Measurements from ENCODE around the gene CFL2.
"Not testable (repeated sequence)": the region's sequence is repeated elsewhere in the genome, so short reads cannot be mapped to it uniquely, and the experiment has no call there.

CFL2 gene

DNA sequence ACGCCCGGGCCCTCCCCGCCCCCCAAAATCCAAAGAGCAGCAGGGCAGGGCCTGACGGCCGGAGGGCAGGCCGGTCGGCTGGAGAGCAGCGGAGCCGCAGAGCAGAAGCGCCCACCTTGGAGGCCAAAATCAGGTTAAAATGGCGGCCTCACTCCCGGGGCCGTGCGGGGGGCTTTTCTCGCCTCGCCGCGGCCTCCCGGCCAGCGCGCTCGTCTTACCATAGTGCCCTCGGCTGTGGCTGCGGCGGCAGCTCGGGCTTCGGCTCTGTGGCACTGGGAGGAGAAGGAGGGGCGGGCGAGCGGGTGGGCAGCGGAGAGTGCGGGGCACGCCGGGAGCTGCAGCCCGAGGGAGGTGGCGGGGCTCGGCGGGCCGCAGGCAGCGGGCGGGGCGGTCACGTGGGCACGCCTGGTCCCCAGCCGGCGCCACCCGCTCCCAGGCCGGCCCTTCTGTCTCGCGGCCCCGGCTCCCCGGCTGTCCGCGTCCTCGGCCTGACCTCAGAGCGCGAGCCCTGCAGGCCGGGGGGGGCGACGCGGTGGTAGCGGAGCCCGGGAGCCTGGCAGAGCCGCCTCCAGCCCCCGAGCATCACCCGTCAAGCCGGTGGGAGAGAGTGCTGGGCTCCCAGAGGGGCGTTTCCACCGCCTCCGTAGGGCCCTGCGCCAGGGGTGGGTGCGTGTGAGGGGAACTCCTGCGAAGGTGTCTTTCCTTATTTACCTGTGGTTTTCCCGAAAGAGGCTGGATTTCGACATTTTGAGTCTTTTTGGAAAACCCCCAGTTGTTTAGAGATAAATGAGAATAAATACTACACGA is at the start of gene CFL2:
TSS of gene CFL2 (minus strand) at position 274 of the 807 bp plus-strand sequence. CDS start at position 221, 53 bp downstream.
- peak; percentile 70 for DNase-seq

DNA sequence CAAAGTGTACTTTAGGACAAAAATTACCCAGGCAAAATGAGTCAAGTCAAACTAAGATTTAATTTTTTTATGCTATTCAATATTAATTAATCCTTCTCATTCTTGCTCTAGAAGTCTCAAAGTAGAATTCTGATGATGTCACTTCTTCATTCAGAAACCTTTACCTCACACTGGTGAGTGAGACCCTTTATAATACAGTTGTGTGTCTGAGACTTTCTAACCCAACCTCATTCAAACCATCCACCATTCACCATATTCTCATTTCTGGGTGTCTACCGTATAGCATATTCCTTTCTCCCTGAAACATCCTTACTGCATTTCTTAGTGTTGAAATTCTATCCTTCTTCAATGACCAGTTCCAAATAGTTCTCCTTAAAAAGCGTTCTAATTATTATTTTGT is 40.8 kb upstream of the CFL2 start:
- DNase-seq, result no peak

DNA sequence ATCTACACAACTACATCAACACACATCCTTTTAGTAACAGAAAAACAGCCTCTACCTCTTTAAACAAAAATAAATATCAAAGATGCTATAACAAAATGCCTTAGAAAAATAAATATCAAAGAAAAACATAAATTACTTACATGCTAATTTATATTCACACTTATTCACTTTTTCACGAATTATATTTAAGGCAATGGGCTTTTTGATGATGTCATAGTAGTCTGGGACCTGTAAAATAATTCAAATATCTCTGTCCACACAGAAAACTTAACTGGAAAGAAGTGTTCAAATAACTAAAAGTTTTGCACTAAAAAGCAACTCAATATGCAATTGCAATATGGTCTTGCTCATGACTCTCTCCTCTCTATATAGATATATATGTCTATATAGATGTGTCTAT is 40.3 kb upstream of the CFL2 start:
- DNase-seq, result no peak

DNA sequence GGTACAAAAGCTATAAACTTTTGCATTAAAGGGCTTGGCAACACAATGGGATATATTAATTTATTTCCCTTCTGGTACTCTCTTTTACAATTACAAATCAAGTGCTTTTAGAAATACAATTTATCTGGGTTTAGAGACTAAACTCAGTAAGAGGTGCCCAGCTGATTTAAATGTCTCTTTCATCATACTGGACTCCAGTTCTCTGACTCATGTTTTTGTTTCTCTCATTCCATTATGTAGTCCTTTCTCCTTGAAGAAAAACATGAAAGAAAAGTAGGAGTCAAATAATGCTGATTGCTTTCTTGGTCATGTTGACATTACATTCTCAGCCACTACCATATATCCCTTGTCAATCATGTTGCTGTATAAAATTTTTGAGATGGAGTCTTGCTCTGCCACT is 36.3 kb upstream of the CFL2 start:
- peak; percentile 58 for DNase-seq

DNA sequence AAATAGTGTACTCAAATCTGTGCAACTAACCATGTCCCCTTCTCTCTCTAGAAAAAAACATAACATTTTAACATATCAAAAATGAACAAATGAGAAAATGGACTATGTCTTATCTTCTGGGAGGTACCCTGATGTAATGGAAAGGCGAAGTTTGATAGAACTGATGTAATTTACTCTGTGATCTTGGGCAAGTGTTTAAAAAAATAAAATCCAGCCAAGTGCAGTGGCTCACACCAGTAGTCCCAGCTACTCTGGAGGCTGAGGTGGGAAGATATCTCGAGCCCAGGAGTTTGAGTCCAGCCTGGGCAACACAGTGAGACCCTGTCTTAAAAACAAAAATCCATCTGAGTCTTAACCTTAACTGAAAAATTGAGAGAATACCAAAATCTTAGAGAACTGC is 35.8 kb upstream of the CFL2 start:
- no peak for DNase-seq

DNA sequence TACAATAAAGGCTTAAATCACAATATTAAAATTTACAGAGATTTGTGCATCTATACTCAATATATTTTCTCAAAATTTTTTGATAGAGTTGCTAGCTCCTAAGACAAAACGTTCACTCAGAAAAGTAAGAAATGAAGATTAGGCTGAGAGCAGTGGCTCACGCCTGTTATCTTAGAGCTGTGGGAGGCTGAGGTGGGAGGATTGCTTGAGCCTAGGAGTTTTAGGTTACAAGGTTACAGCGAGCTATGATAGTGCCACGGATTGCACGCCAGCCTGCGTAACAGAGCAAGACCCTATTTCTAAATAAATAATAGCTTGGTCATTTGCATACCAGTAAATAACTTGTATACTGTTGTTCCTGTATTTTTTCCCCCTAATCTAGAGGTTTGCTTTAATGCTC is 35.0 kb upstream of the CFL2 start:
- DNase-seq, result no peak

DNA sequence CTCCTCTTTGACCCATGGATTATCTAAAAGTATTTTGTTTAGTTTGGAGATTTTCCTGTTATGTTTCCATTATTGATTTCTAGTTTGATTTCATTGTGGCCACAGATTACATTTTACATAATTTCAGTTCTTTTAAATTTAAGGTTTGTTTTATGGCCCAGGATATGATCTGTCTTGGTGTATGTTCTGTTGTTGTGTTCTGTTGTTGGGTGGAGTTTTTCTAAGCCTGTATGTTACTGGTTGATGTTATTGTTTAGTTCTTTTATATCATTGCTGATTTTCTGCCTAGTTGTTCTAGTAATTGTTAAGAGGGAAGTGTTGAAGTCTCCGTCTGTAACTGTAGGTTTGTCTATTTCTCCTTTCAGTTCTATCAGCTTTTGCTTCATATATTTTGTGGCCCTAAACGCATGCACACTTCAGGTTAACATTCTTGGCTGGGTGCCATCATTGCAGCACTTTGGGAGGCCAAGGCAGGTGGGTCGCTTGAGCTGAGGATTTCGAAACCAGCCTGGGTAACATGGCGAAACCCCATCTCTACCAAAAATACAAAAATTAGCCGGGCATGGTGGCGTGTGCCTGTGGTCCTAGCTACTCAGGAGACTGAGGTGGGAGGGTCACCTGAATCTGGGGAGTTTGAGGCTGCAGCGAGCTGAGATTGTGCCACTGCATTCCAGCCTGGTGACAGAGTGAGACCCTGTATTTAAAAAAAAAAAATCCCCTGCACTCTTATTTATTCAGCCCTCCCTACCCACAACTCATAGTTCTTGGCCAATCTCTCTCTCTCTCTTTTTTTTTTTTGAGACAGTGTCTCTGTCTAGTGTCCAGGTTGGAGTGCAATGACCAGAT is 28.1 kb upstream of the CFL2 start:
- no peak for DNase-seq

DNA sequence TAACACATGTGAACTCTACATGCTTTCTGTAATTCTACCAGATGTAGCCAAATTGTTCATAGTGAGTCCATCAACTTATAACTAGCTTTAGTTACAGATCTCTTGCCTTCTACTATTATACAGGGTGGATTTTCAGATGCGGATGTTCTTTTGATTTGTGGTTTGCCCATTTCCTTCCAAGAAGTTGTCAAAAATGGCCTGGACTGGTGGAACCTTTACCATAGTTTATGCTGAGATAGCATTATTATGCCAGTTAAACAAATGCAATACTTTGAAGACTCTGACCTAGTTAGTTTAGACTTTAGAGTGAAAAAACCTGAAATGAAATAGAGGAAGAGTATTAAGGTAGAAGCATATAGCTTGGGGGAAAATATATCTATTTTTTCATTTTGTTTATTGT is 27.4 kb upstream of the CFL2 start:
- no peak for DNase-seq

DNA sequence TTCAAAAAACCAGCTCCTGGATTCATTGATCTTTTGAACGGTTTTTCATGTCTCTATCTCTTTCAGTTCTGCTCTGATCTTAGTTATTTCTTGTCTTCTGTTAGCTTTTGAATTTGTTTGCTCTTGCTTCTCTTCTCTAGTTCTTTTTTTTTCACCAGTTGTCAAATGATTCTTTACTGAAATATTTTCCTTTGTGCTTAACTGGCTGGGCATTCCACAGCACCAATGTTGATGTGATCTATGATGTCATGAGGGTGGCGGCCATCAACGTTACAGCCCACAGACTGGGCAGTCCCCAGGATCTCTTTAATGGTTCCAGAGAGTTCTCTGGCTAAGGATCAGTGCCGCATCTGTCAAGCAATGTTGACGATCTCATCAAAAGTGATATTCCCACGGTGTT is 25.7 kb upstream of the CFL2 start:
- peak; percentile 36 for DNase-seq

DNA sequence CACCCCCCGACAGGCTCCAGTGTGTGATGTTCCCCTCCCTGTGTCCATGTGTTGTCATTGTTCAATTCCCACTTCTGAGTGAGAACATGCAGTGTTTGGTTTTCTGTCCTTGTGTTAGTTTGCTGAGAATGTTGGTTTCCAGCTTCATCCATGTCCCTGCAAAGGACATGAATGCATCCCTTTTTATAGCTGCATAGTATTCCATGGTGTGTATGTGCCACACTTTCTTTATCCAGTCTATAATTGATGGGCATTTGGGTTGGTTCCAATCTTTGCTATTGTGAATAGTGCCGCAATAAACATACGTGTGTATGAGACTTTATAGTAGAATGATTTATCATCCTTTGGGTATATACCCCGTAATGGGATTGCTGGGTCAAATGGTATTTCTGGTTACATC is 22.7 kb upstream of the CFL2 start:
- DNase-seq, result not testable (repeated sequence)

DNA sequence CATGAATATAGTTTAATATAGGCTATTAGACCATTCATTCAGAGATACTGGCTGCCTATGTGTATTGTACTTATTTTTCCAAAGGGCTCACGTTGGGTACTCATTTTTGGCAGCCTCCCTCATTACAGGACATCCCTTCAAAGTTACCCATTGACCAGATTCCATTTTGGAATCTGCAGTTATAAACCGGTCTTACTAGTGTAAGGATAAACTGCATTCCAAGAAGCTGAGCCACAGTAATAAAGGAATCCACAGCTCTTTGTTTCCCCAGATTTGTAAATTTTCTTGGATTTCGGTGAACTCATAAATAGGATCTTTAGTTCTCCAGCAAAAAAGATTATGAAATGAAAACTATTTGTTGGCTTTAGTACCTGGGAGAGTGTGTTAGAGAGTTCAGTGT is 18.9 kb upstream of the CFL2 start:
- DNase-seq, result peak; percentile 72

DNA sequence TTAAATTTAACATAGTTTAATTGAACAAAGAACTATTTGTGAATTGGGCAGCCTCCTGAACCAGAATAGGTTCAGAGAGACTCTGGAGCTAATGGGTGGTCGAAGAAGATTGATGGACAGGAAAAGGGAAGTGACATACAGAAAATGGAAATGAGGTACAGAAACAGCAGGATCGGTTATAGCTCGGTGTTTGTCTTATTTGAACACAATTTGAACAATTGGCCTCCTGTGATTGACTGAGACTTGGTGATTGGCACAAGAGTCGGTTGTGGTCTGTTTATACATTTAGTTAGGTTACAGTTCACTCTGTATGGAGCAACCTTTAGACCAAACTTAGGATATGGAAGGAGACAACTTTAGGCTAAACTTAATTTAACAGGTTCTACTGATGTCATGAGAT is 18.4 kb upstream of the CFL2 start:
- DNase-seq, result no peak

DNA sequence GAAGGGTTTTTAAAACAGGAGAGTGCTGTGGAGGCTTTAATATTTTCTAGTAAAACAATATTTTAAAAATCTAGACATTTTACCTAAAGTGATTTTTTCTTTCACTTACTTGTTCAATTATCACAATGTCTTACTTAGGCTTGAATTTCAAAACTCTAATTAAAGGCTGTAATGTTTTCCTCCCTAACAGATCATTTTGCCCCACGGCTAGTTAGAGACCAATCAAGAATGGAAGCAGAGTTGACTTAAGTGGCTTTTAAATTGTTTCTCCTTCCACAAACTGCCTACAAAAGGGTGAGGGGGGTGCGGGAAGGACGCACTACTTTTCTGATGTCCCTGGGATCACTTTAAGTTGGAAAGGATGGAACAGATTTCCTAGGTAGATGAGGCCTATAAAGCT is 9.5 kb upstream of the CFL2 start:
- DNase-seq, result no peak

DNA sequence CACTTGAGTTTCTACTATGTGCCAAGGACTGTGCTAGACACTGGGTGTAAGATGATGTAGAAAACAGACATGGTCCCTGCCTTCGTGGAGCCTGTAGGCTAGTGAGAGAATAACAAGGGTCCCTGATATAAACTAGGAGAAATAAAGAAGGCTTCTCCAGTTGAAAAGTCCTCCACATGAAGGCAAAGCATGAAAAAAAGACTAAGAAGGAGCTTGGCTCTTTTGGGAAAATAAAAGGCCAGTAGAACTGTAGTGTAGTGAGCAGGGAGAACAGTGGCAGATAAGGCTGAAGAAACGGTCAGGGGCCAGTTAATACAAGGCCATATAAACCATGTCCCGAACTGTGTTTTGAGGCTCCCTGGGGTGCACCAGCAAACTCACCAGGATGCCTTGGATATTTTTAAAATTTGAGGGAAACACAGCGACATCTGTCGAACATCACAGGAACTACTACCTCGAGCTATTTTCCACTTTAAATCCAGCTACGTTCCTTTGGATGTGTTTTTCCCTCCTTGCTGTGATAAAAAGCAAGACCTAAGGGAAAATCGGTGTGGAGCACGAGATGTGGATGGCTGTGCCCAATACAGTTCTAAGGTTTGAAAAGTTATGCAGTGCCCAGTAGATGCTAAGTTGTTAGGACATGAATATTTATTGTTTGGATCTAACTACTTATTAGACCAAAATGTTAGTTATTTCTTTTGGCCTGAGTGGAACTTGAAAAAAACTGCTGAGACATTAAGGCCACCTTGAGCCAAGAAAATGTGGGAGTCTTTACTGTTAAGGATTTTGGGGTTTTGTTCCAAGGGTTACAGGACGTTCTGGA is 8.5 kb upstream of the CFL2 start:
- DNase-seq, result peak; percentile 71

DNA sequence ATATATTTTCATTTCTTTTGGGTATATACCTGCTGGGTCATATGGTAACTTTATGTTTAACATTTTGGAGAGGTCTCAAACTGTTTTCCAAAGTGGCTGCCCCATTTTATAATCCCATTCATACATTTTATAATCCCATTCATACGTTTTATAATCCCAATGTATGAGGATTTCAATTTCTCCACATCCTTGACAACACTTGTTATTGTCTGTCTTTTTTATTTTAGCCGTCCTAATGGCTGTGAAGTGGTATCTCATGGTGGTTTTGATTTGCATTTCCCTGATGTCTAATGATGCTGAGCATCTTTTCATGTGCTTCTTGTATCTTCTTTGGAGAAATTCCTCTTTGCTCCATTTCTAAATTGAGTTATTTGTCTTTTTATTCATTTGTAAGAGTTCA is 6.7 kb upstream of the CFL2 start:
- DNase-seq, result no peak

DNA sequence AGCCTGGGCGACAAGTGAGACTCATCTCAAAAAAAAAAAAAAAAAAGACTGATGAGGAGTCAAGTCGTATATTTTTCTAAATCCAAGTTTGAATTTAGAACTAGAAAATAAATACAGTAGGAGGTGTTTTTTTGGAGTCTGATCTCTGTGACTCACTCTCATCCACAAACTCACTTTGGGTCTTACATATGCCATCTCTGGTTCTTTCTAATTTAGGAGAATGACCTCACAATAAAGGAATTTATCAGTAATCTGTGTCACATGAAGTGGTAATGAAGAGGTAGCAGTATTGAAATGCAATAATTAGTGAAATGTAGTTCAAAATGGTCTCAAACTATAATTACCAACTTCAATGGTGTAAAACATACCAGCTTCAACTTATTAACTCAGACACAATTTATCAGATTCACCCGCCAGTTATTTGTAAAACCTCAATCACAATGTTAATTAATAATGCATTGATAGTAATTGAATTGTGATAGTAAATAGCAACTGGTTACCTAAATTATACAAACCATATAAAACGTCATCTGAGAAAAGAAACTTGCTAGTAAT is 4.4 kb upstream of the CFL2 start:
- DNase-seq, result peak; percentile 73

DNA sequence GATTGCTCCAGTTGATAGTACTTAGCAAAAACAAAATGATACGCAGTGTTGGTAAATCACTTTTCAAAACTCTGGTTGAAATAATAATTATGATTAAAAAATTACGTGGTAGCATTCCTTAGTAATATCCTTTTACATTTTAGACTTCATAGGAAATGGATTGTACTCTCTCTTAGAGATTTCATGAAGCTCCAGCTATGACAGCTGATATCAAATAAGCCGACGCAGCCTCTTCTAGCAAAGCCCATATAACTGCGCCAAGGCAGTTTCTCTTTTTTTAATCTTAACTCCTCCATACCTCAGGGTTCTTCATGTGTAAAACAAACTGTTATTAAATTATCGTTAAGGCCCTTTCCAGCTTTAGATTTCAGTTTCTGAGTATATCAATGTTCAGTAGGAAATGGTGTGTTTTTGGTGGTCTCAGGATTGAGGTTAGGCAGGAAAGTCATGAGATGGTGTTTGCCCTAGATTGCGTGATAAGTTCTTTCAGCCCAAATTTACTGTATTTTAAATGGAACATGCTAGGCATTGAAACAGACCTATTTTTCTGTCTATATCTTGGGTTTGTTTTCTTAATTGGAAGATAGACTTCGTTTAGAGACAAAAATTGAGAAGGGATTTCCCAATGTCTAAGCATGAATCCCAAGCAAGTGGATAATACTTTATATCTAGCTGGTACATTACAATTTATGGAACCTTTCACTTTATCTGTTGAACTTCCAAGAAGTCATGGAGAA is 902 bp upstream of the CFL2 start:
- no peak for DNase-seq

DNA sequence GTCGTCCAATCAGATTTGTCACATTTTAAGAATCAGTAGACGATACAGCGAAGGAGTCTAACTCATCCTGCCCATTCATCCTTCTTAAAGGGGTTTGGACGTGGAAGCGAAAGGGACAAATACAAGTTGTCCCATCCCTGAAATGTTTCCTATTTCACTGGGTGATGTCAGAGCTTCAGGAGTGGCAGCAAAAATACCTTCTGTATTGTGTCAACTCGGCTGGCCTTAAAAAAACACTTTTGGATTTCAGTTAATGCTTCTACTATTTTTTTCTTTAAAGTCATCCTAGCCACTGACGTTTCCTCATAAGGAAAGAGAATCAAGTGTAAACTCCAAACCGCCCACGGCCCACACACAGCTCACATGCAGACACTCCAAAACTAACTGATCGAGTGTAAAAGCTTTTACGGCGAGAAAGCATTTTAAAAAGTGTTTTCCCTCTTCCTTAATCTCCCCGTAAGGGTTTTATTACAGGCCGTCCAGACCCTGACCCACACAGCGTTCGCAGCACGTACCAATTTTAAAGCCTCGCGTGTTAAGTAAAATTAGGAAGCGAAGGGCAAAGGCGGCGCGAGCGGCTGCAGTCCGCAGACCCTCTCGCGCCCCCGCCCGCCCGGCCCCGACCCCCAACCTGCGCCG is 593 bp downstream of the CFL2 start:
- DNase-seq, result peak; percentile 73

DNA sequence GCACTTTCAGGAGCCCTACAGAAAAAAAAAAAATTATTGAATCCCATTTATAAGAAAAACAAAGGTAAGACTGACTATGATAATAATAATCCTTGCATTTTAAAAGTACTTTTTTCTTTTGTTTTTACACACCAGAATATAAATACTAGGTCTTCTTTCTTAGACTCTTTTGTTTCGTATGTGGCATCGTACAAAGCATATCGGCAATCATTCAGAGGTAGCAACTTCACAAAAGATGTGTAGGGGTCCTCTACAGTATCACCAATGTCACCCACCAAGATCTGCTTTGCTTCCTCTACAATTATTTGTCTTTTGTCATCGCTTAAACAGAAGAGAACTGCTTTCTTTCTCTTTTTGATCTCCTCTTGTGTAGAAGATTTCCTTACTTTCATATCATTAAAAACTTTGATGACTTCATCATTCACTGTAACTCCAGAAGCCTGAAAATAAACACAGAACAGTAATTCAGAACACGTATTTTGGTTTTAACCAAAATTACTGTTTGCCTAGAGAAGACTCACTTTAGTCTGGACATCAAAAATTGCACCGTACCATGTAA is 1.2 kb downstream of the CFL2 start:
- no peak for DNase-seq

DNA sequence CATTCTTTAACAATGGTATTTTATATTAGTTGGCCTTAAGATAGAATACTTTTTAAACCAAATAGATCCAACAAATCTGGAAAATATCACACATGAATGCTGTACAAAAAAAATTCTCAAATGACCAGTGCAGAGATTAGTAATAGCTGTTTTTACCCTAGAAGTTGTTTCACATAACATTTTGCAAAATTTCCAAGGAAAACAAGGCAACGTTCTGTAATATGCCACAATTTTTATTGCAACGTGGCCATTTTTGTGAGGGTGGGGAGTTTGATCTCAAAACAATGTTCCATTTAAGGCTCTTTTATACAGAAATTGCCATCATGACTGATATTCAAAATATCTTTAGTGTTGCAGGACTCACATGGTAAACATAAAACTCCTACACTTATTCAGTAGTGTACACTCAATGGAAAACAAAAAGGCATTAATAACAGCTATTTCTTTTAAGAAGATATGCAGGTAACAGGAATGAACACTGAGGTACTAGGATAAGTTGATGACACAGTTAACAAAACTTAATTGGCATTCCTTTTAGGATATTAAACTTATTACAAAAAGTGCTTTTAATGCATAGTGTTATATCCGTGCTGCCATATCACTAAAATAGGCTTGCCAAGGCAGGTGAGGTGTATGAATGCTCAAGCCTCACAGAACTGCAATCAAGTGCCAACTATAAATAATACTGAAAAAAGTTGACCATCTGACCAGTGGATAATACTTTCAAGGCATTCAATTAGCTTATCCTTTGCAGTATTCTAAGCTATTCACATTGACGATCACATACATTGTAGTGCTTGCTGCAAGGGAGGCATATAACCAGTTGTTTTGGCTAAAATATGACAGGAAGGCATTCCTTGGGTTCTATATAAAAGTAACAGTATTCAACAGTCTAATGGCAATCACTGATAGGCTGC is 2.3 kb downstream of the CFL2 start:
- no peak for DNase-seq

All from fibroblast of upper back skin (primary cell).